HCT116 (cell line): ENCODE measurements around the gene OR4A5. TPM values are rescaled to one million over a fixed set of nuclear protein-coding genes. Genes with fewer than 3 reads are reported as not detected.
"Not testable (repeated sequence)": the region's sequence is repeated elsewhere in the genome, so short reads cannot be mapped to it uniquely, and the experiment has no call there.

Experiments
- ATAC-seq: fragments of 200-7000 bp; cut with Tn5 transposase; 2 replicates; pipeline ENCODE4 v1.9.1; 2020; ENCODE audit warnings: mild to moderate bottlenecking, moderate library complexity
- Bru-seq: library from RNA; stranded (reverse); fragments of 400-500 nt; gene quantifications from one replicate; lab custom pipeline; 2021; lab: Mats Ljungman, UMichigan
- BruChase-seq, 2 experiments: library from RNA; stranded (reverse); fragments of 400-500 nt; gene quantifications; one replicate each; lab custom pipeline; 2021; lab: Mats Ljungman, UMichigan
- BruUV-seq: library from RNA; stranded (reverse); fragments of 400-500 nt; replicated peaks from 2 replicates; lab custom pipeline; 2021; lab: Mats Ljungman, UMichigan
- CTCF ChIA-PET: fragments of 300-600 bp; sonication (Branson Sonifier 250); formaldehyde crosslinking; loops from one replicate; lab custom pipeline; 2021; ENCODE audit warnings: antibody characterized with exemption; lab: Charles Lee
- POLR2A ChIA-PET: fragments of 300-600, 350-600 bp; sonication (Branson Sonifier 250); formaldehyde crosslinking; loops from one replicate; lab custom pipeline; 2021; ENCODE audit warnings: antibody characterized with exemption; lab: Charles Lee
- RAD21 ChIA-PET, 2 experiments: fragments of 300-600 bp; sonication (Branson Sonifier 250); formaldehyde crosslinking; loops; one replicate each; lab custom pipeline; 2023; ENCODE audit warnings: low total read pairs in 2 of 2; ENCODE audit not compliant: uncharacterized antibody in 2 of 2, unreplicated experiment in 2 of 2, low non-redundant PET in 1 of 2; lab: Charles Lee
- DNase-seq: peaks from one replicate; pipeline ENCODE4 v3.0.0-alpha.2; 2010; ENCODE audit warnings: low read depth, low spot score
- H2AFZ ChIP-seq: fragments of 200-600 bp; shearing (Covaris generic), sonication (generic); 2 replicates; pipeline ENCODE4 v1.6.1; 2017; ENCODE audit warnings: low read depth, mixed run types, mixed read lengths, antibody characterized with exemption, low read length; ENCODE audit not compliant: poor library complexity, severe bottlenecking
- H3K27ac ChIP-seq: 2 replicates; pipeline ENCODE4 v1.5.1; 2012; ENCODE audit warnings: low read depth, low read length
- H3K27me3 ChIP-seq: fragments of 200-600 bp; sonication (generic); 2 replicates; pipeline ENCODE4 v1.6.1; 2016; ENCODE audit warnings: mixed run types, low read length, mixed read lengths; ENCODE audit not compliant: insufficient read depth
- H3K36me3 ChIP-seq, 2 experiments: fragments of 200-500 bp in 1 of 2; fragments of 200-600 bp in 1 of 2; sonication (Bioruptor generic) in 1 of 2; sonication (generic) in 1 of 2; 2 replicates each; pipeline versions ENCODE4 v1.5.1 to v1.6.1; 2014 to 2016; ENCODE audit warnings: low read length in 2 of 2, inconsistent platforms in 1 of 2, mixed read lengths in 1 of 2, mixed run types in 1 of 2; ENCODE audit not compliant: insufficient read depth in 2 of 2, control insufficient read depth in 1 of 2
- H3K4me1 ChIP-seq, 2 experiments: fragments of 200-600 bp in 1 of 2; sonication (generic) in 1 of 2; 2 replicates each; pipeline versions ENCODE4 v1.5.1 to v1.6.1; 2012 to 2017; ENCODE audit warnings: low read length in 2 of 2, inconsistent platforms in 1 of 2, mild to moderate bottlenecking in 1 of 2, mixed read lengths in 1 of 2, mixed run types in 1 of 2, moderate library complexity in 1 of 2; ENCODE audit not compliant: insufficient read depth in 2 of 2, control insufficient read depth in 1 of 2
- H3K4me2 ChIP-seq: fragments of 200-600 bp; sonication (generic); 2 replicates; pipeline ENCODE4 v1.6.1; 2017; ENCODE audit warnings: mixed run types, low read length, mixed read lengths
- H3K4me3 ChIP-seq, 2 experiments: fragments of 200-600 bp in 1 of 2; sonication (generic) in 1 of 2; replicated peaks in 1 of 2; 2 replicates each; pipeline ENCODE4 v1.5.1; 2011 to 2016; ENCODE audit warnings: low read length in 2 of 2, control low read depth in 1 of 2, low read depth in 1 of 2, mild to moderate bottlenecking in 1 of 2, mixed read lengths in 1 of 2, mixed run types in 1 of 2
- H3K79me2 ChIP-seq: fragments of 200-600 bp; sonication (generic); 2 replicates; pipeline ENCODE4 v1.6.1; 2017; ENCODE audit warnings: mild to moderate bottlenecking, mixed run types, low read length, moderate library complexity, mixed read lengths; ENCODE audit not compliant: insufficient read depth
- H3K9ac ChIP-seq: fragments of 200-600 bp; sonication (generic); 2 replicates; pipeline ENCODE4 v1.6.1; 2016; ENCODE audit warnings: low read length, mixed read lengths
- H3K9me2 ChIP-seq: fragments of 200-600 bp; sonication (generic), shearing (Covaris generic); 2 replicates; pipeline ENCODE4 v1.6.1; 2017; ENCODE audit warnings: mixed run types, mild to moderate bottlenecking, moderate library complexity; ENCODE audit not compliant: insufficient read depth
- H3K9me3 ChIP-seq, 2 experiments: fragments of 200-500 bp in 1 of 2; fragments of 200-600 bp in 1 of 2; sonication (Bioruptor generic) in 1 of 2; sonication (generic) in 1 of 2; 2 replicates each; pipeline ENCODE4 v1.6.1; 2014 to 2017; ENCODE audit warnings: low read length in 2 of 2, mixed read lengths in 2 of 2, inconsistent platforms in 1 of 2, low read depth in 1 of 2, mild to moderate bottlenecking in 1 of 2, mixed run types in 1 of 2, moderate library complexity in 1 of 2; ENCODE audit not compliant: control insufficient read depth in 1 of 2, insufficient read depth in 1 of 2
- H4K20me1 ChIP-seq: fragments of 200-600 bp; sonication (generic), shearing (Covaris generic); 2 replicates; pipeline ENCODE4 v1.6.1; 2017; ENCODE audit warnings: mixed run types, mild to moderate bottlenecking, moderate library complexity; ENCODE audit not compliant: insufficient read depth
- intact Hi-C: fragments of 100-400 bp; cut with micrococcal nuclease; formaldehyde crosslinking; loops from 2 replicates; pipeline ENCODE4 v1.10.0; 2022
- long read RNA-seq: library from polyadenylated mRNA; unstranded; transcript quantifications from one replicate; pipeline ENCODE4 v2.0.0, GENCODE V29; 2021; ENCODE audit not compliant: unreplicated experiment
- polyA plus RNA-seq: library from polyadenylated mRNA; unstranded; fragments of >200 nt; gene quantifications from 2 replicates; pipeline ENCODE4 v1.2.1, GENCODE V29; 2012; ENCODE audit warnings: missing spikeins
- total RNA-seq: library from RNA; stranded (reverse); gene quantifications from one replicate; pipeline ENCODE4 v1.2.1, GENCODE V29; 2021; ENCODE audit not compliant: unreplicated experiment

Gene OR4A5
- not detected for total RNA-seq
- polyA plus RNA-seq: not detected in 2 replicates
- not detected for Bru-seq, nascent RNA
- BruChase-seq, experiment 1, labeled RNA remaining after a 6-hour chase: not detected
- not detected for BruChase-seq, experiment 2, labeled RNA remaining after a 2-hour chase
- long read RNA-seq: 0 reads

GRCh38 chr11:54706532-54706931 lies at the start of gene OR4A5:
Gene OR4A5 (plus strand): TSS chr11:54706832. CDS start chr11:54706885, 53 bp downstream.
- H3K4me3 ChIP-seq, DNase-seq, ATAC-seq, H3K27me3 ChIP-seq, intact Hi-C loops, H3K4me1 ChIP-seq, BruUV-seq, H3K79me2 ChIP-seq, POLR2A ChIA-PET, H2AFZ ChIP-seq, H3K9me2 ChIP-seq, H3K9ac ChIP-seq, H3K27ac ChIP-seq, H3K36me3 ChIP-seq, CTCF ChIA-PET, H4K20me1 ChIP-seq, RAD21 ChIA-PET, H3K4me2 ChIP-seq: not testable (repeated sequence)
- H3K9me3 ChIP-seq: peaks cover 0 to 11% of the 10 kb centered on the region in 2 experiments; a peak in 1 of 4 replicates

GRCh38 chr11:54720094-54720493 lies 13.5 kb downstream of the OR4A5 start:
- DNase-seq, H4K20me1 ChIP-seq, H3K27me3 ChIP-seq, H3K79me2 ChIP-seq, H3K4me3 ChIP-seq, H3K4me2 ChIP-seq, H2AFZ ChIP-seq, H3K27ac ChIP-seq, CTCF ChIA-PET, H3K9ac ChIP-seq, H3K9me2 ChIP-seq, BruUV-seq, RAD21 ChIA-PET, H3K36me3 ChIP-seq, intact Hi-C loops, POLR2A ChIA-PET, H3K4me1 ChIP-seq, ATAC-seq: not testable (repeated sequence)
- peaks cover 5 to 16% of the 10 kb centered on the region in 2 experiments; a peak in 2 of 4 replicates for H3K9me3 ChIP-seq

Other genes starting within 250 kb of the OR4A5 start
- gene OR4C46, start 102.8 kb upstream of the OR4A5 start, total RNA-seq: not detected